K562 (cell line): ENCODE measurements around the gene KASH5. TPM values are rescaled to one million over a fixed set of nuclear protein-coding genes. Genes with fewer than 3 reads are reported as not detected.

Experiments
- ATF1 ChIP-seq, 2 experiments: fragments of 450-650 bp in 1 of 2; IDR thresholded peaks; 2 replicates each; pipeline ENCODE4 v1.6.1; 2016; ENCODE audit warnings: missing compliant biosample characterization in 1 of 2, missing genetic modification characterization in 1 of 2
- CREB1 ChIP-seq, 2 experiments: sonication (generic) in 1 of 2; formaldehyde crosslinking in 1 of 2; IDR thresholded peaks; 2 replicates each; pipeline versions ENCODE4 v1.6.1 to v1.8.0; 2012 to 2022; ENCODE audit warnings: inconsistent platforms in 1 of 2, mild to moderate bottlenecking in 1 of 2, missing genetic modification reagents in 1 of 2, moderate library complexity in 1 of 2
- CREM ChIP-seq: IDR thresholded peaks from 2 replicates; pipeline ENCODE4 v1.6.1; 2014; ENCODE audit warnings: antibody characterized with exemption, low read depth
- CXXC5 ChIP-seq: fragments of 250-450 bp; sonication (Bioruptor Pico); IDR thresholded peaks from 2 replicates; pipeline ENCODE4 v1.8.0; 2022; ENCODE audit warnings: inconsistent platforms, mild to moderate bottlenecking, moderate library complexity
- ILK ChIP-seq: fragments of 450-650 bp; IDR thresholded peaks from 2 replicates; pipeline ENCODE4 v1.6.1; 2016; ENCODE audit warnings: missing genetic modification characterization, low read depth, mild to moderate bottlenecking, missing compliant biosample characterization, moderate library complexity, borderline replicate concordance
- L3MBTL2 ChIP-seq: fragments of 450-650 bp; IDR thresholded peaks from 2 replicates; pipeline ENCODE4 v1.6.1; 2016; ENCODE audit warnings: mild to moderate bottlenecking, moderate library complexity
- MCM3 ChIP-seq: fragments of 450-650 bp; IDR thresholded peaks from 2 replicates; pipeline ENCODE4 v1.6.1; 2016
- NRF1 ChIP-seq, 2 experiments: fragments of 450-650 bp; IDR thresholded peaks in 1 of 2; conservative IDR thresholded peaks in 1 of 2; 2 replicates each; pipeline ENCODE4 v1.6.1; 2014; ENCODE audit warnings: mild to moderate bottlenecking in 2 of 2
- THAP12 ChIP-seq: fragments of 250-450 bp; sonication (Bioruptor Pico); IDR thresholded peaks from 2 replicates; pipeline ENCODE4 v1.9.0; 2021; ENCODE audit warnings: mild to moderate bottlenecking, inconsistent platforms
- polyA plus RNA-seq, 8 experiments: library from polyadenylated mRNA; depleted of rRNA in 4 of 8; stranded (reverse) in 5 of 8; unstranded in 3 of 8; fragments of >200 nt; fragmentation: Nextera tagmentation in 2 of 8; fragmentation: Illumina TruSeq in 1 of 8; extraction: Ambion mirVana in 2 of 8; extraction: Trizol in 1 of 8; gene quantifications; 2 replicates each; pipeline versions ENCODE4 v1.2.1 to v1.2.3, GENCODE V29; 2011 to 2014; ENCODE audit warnings: inconsistent platforms in 1 of 8, missing spikeins in 1 of 8
- total RNA-seq, 7 experiments: library from RNA; depleted of rRNA in 6 of 7; stranded (reverse); fragments of >200 nt in 6 of 7; fragmentation: Illumina TruSeq in 2 of 7; extraction: Trizol in 2 of 7; gene quantifications; 2 replicates each; pipeline versions ENCODE4 v1.2.1 to v1.2.3, GENCODE V29; 2011 to 2021; ENCODE audit warnings: low replicate concordance in 1 of 7
- TF ChIP-seq, protein P1 (sequence below): fragments of 450-650 bp; IDR thresholded peaks from 2 replicates; pipeline ENCODE4 v1.6.1; 2016; ENCODE audit warnings: mild to moderate bottlenecking, moderate library complexity
- TF ChIP-seq, protein P2 (sequence below): fragments of 250-450 bp; sonication (Bioruptor Pico); IDR thresholded peaks from 2 replicates; pipeline ENCODE4 v1.4.0; 2020; ENCODE audit warnings: mild to moderate bottlenecking, moderate library complexity

KASH5 gene
- total and polyA plus RNA-seq, 9 of the 15 experiments (the other 6 are each of a cell fraction or from before 2014, with no cell fraction given): 0.07 to 0.84 (median 0.34) TPM; not detected in 1

GRCh38 chr19:49421039-49421877, 33.2 kb downstream of the KASH5 start (continued):
- TF ChIP-seq, protein P1, sequence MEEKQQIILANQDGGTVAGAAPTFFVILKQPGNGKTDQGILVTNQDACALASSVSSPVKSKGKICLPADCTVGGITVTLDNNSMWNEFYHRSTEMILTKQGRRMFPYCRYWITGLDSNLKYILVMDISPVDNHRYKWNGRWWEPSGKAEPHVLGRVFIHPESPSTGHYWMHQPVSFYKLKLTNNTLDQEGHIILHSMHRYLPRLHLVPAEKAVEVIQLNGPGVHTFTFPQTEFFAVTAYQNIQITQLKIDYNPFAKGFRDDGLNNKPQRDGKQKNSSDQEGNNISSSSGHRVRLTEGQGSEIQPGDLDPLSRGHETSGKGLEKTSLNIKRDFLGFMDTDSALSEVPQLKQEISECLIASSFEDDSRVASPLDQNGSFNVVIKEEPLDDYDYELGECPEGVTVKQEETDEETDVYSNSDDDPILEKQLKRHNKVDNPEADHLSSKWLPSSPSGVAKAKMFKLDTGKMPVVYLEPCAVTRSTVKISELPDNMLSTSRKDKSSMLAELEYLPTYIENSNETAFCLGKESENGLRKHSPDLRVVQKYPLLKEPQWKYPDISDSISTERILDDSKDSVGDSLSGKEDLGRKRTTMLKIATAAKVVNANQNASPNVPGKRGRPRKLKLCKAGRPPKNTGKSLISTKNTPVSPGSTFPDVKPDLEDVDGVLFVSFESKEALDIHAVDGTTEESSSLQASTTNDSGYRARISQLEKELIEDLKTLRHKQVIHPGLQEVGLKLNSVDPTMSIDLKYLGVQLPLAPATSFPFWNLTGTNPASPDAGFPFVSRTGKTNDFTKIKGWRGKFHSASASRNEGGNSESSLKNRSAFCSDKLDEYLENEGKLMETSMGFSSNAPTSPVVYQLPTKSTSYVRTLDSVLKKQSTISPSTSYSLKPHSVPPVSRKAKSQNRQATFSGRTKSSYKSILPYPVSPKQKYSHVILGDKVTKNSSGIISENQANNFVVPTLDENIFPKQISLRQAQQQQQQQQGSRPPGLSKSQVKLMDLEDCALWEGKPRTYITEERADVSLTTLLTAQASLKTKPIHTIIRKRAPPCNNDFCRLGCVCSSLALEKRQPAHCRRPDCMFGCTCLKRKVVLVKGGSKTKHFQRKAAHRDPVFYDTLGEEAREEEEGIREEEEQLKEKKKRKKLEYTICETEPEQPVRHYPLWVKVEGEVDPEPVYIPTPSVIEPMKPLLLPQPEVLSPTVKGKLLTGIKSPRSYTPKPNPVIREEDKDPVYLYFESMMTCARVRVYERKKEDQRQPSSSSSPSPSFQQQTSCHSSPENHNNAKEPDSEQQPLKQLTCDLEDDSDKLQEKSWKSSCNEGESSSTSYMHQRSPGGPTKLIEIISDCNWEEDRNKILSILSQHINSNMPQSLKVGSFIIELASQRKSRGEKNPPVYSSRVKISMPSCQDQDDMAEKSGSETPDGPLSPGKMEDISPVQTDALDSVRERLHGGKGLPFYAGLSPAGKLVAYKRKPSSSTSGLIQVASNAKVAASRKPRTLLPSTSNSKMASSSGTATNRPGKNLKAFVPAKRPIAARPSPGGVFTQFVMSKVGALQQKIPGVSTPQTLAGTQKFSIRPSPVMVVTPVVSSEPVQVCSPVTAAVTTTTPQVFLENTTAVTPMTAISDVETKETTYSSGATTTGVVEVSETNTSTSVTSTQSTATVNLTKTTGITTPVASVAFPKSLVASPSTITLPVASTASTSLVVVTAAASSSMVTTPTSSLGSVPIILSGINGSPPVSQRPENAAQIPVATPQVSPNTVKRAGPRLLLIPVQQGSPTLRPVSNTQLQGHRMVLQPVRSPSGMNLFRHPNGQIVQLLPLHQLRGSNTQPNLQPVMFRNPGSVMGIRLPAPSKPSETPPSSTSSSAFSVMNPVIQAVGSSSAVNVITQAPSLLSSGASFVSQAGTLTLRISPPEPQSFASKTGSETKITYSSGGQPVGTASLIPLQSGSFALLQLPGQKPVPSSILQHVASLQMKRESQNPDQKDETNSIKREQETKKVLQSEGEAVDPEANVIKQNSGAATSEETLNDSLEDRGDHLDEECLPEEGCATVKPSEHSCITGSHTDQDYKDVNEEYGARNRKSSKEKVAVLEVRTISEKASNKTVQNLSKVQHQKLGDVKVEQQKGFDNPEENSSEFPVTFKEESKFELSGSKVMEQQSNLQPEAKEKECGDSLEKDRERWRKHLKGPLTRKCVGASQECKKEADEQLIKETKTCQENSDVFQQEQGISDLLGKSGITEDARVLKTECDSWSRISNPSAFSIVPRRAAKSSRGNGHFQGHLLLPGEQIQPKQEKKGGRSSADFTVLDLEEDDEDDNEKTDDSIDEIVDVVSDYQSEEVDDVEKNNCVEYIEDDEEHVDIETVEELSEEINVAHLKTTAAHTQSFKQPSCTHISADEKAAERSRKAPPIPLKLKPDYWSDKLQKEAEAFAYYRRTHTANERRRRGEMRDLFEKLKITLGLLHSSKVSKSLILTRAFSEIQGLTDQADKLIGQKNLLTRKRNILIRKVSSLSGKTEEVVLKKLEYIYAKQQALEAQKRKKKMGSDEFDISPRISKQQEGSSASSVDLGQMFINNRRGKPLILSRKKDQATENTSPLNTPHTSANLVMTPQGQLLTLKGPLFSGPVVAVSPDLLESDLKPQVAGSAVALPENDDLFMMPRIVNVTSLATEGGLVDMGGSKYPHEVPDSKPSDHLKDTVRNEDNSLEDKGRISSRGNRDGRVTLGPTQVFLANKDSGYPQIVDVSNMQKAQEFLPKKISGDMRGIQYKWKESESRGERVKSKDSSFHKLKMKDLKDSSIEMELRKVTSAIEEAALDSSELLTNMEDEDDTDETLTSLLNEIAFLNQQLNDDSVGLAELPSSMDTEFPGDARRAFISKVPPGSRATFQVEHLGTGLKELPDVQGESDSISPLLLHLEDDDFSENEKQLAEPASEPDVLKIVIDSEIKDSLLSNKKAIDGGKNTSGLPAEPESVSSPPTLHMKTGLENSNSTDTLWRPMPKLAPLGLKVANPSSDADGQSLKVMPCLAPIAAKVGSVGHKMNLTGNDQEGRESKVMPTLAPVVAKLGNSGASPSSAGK: peak; percentile 67
- TF ChIP-seq, protein P2, sequence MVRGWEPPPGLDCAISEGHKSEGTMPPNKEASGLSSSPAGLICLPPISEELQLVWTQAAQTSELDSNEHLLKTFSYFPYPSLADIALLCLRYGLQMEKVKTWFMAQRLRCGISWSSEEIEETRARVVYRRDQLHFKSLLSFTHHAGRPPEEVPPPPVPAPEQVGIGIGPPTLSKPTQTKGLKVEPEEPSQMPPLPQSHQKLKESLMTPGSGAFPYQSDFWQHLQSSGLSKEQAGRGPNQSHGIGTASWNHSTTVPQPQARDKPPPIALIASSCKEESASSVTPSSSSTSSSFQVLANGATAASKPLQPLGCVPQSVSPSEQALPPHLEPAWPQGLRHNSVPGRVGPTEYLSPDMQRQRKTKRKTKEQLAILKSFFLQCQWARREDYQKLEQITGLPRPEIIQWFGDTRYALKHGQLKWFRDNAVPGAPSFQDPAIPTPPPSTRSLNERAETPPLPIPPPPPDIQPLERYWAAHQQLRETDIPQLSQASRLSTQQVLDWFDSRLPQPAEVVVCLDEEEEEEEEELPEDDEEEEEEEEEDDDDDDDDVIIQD (CRISPR knock-in tag): no peak
- TF ChIP-seq CREM (0 out of 2 replicates have a peak, but pooled peaks have one; percentile 25), MCM3 (no peak), CXXC5 (CRISPR knock-in tag) (peak; percentile 76), NRF1 (conservative IDR thresholded peaks at IDR 0.05 in 1 of 2, IDR thresholded peaks at IDR 0.05 in 1 of 2) (peak; percentile 80 to 83), L3MBTL2 (peak; percentile 87), ILK (tag) (no peak), CREB1 (IDR thresholded peaks at IDR 0.05) (no peak), CREB1 (CRISPR knock-in tag; IDR thresholded peaks at IDR 0.05) (peak; percentile 37; the same call in 1 of the 2 replicates), THAP12 (peak; percentile 29; the same call in 1 of the 2 replicates), ATF1 (CRISPR knock-in tag; IDR thresholded peaks at IDR 0.05) (no peak), ATF1 (tag; IDR thresholded peaks at IDR 0.05) (peak; percentile 50; the same call in 1 of the 2 replicates)
